Rectal smooth muscle tissue (tissue), 1 donor: ENCODE data around the gene FRMPD2.

ENCODE experiments used
- H3K27ac ChIP-seq: one replicate; pipeline ENCODE4 v1.7.0; 2013; ENCODE audit warnings: low read depth, low read length, inconsistent platforms
- H3K27me3 ChIP-seq: one replicate; pipeline ENCODE4 v1.7.0; 2013; ENCODE audit warnings: low read length; ENCODE audit not compliant: control insufficient read depth, insufficient read depth
- H3K36me3 ChIP-seq: one replicate; pipeline ENCODE4 v1.7.0; 2013; ENCODE audit warnings: low read length; ENCODE audit not compliant: control insufficient read depth, insufficient read depth
- H3K4me1 ChIP-seq: one replicate; pipeline ENCODE4 v1.7.0; 2013; ENCODE audit warnings: low read length; ENCODE audit not compliant: control insufficient read depth, insufficient read depth
- H3K4me3 ChIP-seq: one replicate; pipeline ENCODE4 v1.7.0; 2013; ENCODE audit warnings: low read length
- H3K9ac ChIP-seq: one replicate; pipeline ENCODE4 v1.7.0; 2013; ENCODE audit warnings: low read length

Gene FRMPD2

DNA sequence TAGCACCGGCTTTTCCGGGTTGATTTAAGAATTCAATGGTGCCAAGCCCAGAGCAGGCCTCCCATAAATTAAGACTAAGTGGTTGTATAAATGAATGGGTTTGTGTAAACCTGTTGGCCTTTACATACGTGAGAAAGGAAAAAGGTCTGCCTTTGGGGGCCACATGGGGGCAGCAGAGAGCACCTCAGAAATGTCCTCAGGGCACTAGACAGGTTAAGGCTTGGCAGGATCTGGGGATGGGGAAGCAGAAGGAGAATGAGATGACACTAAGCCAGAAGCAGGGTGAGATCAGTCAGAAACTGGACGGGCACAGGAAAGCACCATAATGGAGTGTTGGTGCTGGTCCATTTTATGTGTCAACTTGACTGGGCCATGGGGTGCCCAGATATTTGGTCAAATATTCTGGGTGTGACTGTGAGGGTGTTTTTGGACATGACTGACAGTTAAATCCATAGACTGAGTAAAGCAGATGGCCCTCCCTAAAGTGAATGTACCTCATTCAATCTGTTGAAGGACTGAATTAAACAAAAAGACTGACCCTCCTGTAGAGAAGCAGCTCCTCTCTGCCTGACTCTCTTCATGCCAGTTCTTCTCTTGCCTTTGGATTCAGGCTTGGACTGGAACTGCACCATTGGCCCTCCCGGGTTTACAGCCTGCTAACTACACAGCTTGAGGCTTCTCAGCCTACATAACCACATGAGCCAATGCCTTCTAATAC lies 58.9 kb downstream of the FRMPD2 start:
- H3K36me3 ChIP-seq, result no peaks in the 10 kb centered on the region
- H3K27me3 ChIP-seq, result no peaks in the 10 kb centered on the region
- H3K4me3 ChIP-seq, result no peak overlapping the region
- H3K9ac ChIP-seq, result no peak overlapping the region
- H3K4me1 ChIP-seq, result no peaks in the 10 kb centered on the region
- H3K27ac ChIP-seq, result no peak overlapping the region

DNA sequence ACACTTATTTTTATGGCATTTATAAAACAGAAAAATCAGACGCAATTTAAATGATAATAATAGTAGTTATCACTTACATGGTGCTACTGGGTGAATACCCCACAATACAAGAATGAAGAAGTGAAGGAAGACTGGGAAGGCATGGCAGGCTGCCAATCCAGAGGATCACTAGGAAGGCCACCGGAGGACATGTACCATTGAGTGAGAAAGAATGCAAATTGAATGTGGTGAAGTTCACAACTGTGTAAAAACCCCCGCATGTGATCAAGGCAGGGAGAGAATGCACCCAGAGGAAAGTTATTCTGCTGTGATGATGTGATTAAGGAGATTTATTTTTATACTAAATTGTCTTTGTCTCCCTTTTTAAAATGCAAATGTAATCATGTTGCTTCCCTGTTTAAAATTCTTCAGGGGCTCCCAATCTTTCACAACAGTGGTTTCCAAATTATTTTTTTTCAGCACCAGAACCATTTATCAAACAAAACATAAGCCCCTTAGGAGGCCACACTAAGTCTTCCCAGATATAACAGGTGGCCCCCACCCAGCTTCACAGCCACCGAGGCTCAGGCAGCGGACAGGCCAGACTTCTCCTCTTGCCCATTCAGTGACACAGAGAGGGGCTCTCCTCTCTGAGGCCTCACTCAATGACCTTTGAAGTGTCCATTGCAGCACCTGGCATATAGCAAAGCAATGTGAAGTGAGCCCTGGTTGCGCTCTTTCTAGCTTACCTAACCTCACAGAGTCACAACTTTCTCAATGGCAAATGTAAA lies 59.6 kb downstream of the FRMPD2 start:
- no peaks in the 10 kb centered on the region for H3K27me3 ChIP-seq
- H3K27ac ChIP-seq, result no peak overlapping the region
- no peaks in the 10 kb centered on the region for H3K36me3 ChIP-seq
- no peaks in the 10 kb centered on the region for H3K4me1 ChIP-seq
- no peak overlapping the region for H3K4me3 ChIP-seq
- H3K9ac ChIP-seq, result no peak overlapping the region

DNA sequence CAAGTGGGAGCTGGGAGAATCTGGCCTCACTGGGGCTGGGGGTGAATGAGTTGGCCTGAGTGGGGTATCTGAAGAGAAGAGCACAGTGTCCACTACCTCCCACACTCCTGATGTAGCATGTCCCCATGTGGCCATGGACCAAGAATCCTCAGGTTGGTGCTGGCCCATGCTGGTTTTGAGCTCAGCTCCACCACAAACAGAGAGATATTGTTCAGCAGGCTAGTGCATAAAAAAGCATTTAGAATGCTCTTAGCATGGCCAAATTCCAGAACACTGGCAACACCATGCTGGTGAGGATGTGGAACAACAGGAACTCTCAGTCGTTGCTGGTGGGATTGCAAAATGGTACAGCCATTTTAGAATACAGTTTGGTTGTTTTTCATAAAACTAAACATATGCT lies 61.4 kb downstream of the FRMPD2 start:
- no peaks in the 10 kb centered on the region for H3K36me3 ChIP-seq
- no peak overlapping the region for H3K9ac ChIP-seq
- no peaks in the 10 kb centered on the region for H3K27me3 ChIP-seq
- H3K4me1 ChIP-seq, result no peaks in the 10 kb centered on the region
- no peak overlapping the region for H3K27ac ChIP-seq
- no peak overlapping the region for H3K4me3 ChIP-seq

DNA sequence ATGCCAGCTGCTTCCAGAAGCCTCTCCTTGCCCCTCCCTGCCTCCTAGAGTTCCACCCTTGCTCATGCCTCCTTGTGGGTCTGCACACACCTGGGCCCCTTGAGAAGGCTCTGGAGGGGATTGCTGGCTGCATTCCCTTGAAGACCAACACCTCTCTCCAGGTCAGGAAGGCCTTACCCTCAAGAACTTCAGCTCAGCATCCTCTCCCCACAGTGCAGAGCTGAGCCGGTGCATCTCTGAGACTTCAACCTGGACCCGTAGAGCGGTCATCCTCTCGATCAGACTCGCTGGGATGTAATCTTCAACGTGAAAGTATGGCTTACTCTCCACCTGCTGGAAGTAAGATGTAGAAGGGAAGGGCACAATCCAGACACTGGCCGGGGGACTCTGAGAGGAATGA lies 62.7 kb downstream of the FRMPD2 start:
- H3K4me3 ChIP-seq, result no peak overlapping the region
- no peaks in the 10 kb centered on the region for H3K36me3 ChIP-seq
- no peaks in the 10 kb centered on the region for H3K27me3 ChIP-seq
- no peak overlapping the region for H3K9ac ChIP-seq
- H3K4me1 ChIP-seq, result no peaks in the 10 kb centered on the region
- no peak overlapping the region for H3K27ac ChIP-seq

DNA sequence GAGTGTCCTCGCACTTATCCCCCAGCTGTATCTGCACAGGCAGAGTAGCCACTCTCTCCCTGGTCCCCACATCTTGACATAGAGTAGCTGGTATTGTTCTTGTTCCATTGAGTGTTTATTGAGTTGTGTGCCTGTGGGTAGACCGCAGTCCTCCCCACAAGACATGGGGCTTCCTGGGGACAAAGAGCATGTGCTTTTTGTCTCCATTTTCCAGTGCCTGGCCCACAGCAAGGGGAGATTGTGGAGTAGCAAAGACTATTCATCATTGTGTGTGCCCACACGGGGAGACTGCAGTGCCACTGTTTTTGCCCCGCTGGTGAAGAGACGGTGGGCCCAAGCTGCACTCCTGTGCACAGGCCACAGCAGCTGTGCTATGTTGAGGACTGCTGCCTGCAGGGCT lies 63.5 kb downstream of the FRMPD2 start:
- Histone ChIP-seq H3K4me1 (no peaks in the 10 kb centered on the region), H3K9ac (no peak overlapping the region), H3K27me3 (no peaks in the 10 kb centered on the region), H3K36me3 (no peaks in the 10 kb centered on the region), H3K27ac (no peak overlapping the region), H3K4me3 (no peak overlapping the region)

DNA sequence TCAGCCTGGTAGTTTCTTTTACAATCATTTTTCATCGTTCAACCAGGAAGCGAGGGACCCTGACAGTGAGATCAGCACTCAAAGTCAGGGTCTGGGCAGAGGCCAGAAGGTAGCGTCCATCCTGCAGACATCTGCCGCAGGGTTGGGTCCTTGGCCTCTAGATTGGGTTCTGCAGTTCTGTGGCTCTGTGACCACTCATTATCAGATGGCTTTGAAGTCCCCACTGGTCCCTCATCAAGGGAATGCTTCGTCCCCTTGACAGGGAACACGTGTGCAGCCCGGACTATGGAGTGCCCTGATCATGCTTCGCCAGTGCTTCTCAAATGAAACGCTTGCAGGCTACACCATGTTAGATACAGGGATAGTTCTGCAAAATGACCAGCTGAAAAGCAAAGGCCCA lies 64.1 kb downstream of the FRMPD2 start:
- H3K27ac ChIP-seq, result no peak overlapping the region
- no peak overlapping the region for H3K4me3 ChIP-seq
- H3K36me3 ChIP-seq, result no peaks in the 10 kb centered on the region
- H3K4me1 ChIP-seq, result no peaks in the 10 kb centered on the region
- no peaks in the 10 kb centered on the region for H3K27me3 ChIP-seq
- H3K9ac ChIP-seq, result no peak overlapping the region

DNA sequence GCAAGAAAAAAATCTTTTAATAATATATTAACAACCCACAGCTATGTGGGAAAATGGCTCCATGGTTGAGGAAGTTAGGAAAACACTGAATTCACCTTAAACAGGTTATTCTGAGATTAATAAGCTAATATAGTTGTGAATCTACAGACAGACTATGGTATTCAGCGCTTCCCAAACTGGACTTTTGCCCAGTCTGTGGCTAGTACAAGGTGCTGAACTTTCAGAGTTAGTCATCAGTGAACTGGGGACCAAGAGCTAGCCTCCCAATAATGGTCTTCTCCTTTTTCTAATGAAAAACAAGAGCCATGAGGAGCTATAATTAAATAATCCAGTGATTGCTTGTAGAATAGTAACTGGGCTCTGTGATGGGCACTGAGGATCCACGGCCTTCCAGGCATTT lies 65.3 kb downstream of the FRMPD2 start:
- no peaks in the 10 kb centered on the region for H3K4me1 ChIP-seq
- H3K27me3 ChIP-seq, result no peaks in the 10 kb centered on the region
- H3K4me3 ChIP-seq, result no peak overlapping the region
- no peak overlapping the region for H3K9ac ChIP-seq
- no peaks in the 10 kb centered on the region for H3K36me3 ChIP-seq
- no peak overlapping the region for H3K27ac ChIP-seq

DNA sequence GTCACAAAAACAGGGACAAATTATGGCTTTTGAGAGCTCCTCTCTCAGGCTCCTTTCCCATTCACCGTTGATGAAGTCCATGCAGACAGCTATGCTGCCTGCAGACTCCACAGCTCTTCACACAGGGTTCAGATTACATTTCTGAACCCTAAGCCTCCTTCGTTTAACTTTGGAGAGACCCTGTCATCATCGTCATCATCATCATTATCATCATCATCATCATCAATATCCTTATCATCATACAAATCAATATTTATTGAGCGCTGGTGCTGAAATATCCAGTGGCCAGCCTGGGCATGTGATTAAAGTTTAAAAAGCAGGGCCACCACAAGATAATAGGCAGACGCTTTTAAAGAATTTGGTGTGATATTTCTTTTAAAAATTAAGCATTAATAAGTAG lies 66.6 kb downstream of the FRMPD2 start:
- Histone ChIP-seq H3K27me3 (no peaks in the 10 kb centered on the region), H3K4me1 (no peaks in the 10 kb centered on the region), H3K4me3 (no peak overlapping the region), H3K27ac (no peak overlapping the region), H3K36me3 (no peaks in the 10 kb centered on the region), H3K9ac (no peak overlapping the region)

DNA sequence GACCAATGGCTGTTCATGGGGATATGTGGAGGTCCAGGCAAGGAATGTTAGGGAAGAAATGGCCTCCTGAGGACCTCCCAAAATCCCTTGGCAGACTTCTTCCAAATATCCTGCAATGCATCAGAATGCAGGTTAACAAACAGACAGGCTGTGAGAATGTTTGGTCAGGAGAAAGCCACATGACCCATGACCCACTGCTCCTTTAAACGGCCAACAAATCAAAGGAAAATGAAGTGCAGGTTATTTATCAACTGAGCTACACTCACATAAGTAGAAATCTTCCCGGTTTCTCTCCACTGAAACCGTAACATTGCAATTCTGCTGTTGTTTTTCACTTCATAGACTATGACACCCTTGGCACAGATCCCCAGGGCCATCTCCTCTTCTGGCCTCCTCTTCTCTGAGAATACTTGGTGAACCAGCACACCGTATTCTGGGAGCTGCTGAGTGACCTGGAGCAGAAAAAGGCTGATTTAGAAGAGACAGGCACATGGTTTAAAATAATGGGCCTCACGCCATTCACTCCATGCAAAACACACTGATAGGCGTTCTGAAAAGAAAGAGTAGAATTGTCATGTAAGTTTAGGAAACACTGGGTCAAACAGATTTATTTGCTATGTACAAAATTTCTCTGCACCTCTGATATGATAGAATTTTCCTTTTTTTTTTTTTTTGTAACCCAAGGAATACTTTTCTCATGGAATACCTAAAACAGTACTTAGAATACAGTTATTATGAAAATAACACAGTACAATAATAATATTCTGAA lies 67.8 kb downstream of the FRMPD2 start:
- H3K4me1 ChIP-seq, result no peaks in the 10 kb centered on the region
- no peak overlapping the region for H3K4me3 ChIP-seq
- H3K36me3 ChIP-seq, result no peaks in the 10 kb centered on the region
- no peak overlapping the region for H3K9ac ChIP-seq
- no peaks in the 10 kb centered on the region for H3K27me3 ChIP-seq
- H3K27ac ChIP-seq, result no peak overlapping the region

DNA sequence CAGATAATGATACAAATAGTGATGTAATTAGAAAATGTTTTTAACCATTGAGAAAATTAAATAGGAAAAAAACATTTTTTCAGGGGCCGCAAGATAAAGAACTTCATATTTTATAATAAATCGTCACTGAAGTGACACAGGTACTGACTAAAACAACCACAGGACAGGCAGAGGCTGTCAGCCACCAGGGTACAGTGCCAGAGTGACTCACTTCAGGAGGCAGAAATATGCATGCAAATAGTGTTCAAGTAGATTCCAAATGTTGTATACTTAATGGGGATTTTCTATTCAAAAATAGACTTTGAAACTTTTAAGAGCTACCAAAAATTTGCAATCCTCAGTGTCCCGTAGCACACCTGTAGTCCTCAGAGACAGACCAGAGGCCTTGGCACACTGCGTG lies 68.6 kb downstream of the FRMPD2 start:
- Histone ChIP-seq H3K27ac (no peak overlapping the region), H3K4me1 (no peaks in the 10 kb centered on the region), H3K27me3 (no peaks in the 10 kb centered on the region), H3K9ac (no peak overlapping the region), H3K36me3 (no peaks in the 10 kb centered on the region), H3K4me3 (no peak overlapping the region)

DNA sequence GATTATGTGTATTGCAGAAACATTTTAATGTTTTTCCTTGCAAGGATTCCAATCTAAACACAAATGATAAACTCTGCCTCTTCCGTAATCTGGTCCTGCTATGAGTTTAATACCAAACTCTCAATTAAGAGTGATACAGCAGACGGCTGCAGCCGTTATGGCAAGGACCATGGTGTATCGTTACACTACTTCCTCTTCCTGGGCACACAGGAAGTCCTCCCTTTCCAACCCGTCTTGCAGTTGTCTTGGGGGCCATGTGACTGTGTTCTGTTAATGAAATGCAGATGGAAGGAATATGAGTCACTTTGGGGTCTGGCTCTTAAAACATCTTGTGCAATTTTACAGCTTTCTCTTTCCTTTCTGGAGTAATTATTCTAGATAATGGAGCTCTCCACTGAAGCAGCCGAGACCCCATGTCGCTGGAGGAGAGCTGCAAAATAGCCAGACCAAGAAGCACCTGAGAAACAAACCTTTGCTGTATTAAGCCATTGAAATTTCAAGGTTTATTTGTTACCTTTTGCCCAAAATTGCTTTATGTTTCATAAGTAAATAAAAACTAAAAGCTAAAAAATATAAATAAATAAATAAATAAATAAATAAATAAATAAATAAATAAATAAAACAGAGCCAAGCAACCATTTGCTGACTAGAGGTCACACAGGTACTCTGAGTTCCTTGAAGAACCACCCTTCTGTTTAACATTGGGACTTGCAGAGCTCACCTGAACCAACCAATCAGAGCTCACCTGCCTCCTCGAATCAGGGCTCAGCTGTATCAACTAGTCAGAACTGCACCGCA lies 74.7 kb downstream of the FRMPD2 start:
- Histone ChIP-seq H3K4me3 (no peak overlapping the region), H3K4me1 (no peaks in the 10 kb centered on the region), H3K27me3 (no peaks in the 10 kb centered on the region), H3K27ac (no peak overlapping the region), H3K36me3 (no peaks in the 10 kb centered on the region), H3K9ac (no peak overlapping the region)
